Measurements from ENCODE around the gene PHF10.

DNA sequence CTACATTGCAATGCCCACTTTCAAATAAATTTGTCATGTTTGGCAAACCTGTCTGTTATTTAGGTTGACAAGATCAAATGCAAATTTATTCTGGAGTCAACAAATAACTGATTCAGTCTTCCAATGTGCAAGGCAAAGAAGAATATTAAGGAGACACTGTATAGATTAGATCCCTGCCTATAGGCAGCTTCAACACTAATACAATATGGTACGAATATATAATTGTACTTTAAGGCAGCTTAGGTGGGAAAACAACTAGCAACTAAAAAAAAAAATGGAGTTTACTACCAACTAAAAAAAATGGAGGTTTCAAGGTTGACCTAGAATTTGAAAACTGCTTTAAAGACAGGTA lies 1.7 kb upstream of the PHF10 start:
- TF ChIP-seq, protein P1, sequence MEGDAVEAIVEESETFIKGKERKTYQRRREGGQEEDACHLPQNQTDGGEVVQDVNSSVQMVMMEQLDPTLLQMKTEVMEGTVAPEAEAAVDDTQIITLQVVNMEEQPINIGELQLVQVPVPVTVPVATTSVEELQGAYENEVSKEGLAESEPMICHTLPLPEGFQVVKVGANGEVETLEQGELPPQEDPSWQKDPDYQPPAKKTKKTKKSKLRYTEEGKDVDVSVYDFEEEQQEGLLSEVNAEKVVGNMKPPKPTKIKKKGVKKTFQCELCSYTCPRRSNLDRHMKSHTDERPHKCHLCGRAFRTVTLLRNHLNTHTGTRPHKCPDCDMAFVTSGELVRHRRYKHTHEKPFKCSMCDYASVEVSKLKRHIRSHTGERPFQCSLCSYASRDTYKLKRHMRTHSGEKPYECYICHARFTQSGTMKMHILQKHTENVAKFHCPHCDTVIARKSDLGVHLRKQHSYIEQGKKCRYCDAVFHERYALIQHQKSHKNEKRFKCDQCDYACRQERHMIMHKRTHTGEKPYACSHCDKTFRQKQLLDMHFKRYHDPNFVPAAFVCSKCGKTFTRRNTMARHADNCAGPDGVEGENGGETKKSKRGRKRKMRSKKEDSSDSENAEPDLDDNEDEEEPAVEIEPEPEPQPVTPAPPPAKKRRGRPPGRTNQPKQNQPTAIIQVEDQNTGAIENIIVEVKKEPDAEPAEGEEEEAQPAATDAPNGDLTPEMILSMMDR (IDR thresholded peaks at IDR 0.05) = no peak
- TF ChIP-seq POLR2A (IDR thresholded peaks at IDR 0.05) = no peak
- TF ChIP-seq POLR2AphosphoS5 (IDR thresholded peaks at IDR 0.05) = no peak
